Activated gamma-delta T cell (primary cell): ENCODE data around the gene TBC1D5.
"Not testable (repeated sequence)": the region's sequence is repeated elsewhere in the genome, so short reads cannot be mapped to it uniquely, and the experiment has no call there.

ENCODE experiments used
- DNase-seq: peaks from one replicate; lab custom pipeline; 2025; lab: John Stamatoyannopoulos, UW

TBC1D5 gene

GRCh38 chr3:17707813-17708543, 34.5 kb downstream of the TBC1D5 start:
- no peak for DNase-seq

GRCh38 chr3:17705991-17706390, 36.4 kb downstream of the TBC1D5 start:
- DNase-seq = not testable (repeated sequence)

DNA sequence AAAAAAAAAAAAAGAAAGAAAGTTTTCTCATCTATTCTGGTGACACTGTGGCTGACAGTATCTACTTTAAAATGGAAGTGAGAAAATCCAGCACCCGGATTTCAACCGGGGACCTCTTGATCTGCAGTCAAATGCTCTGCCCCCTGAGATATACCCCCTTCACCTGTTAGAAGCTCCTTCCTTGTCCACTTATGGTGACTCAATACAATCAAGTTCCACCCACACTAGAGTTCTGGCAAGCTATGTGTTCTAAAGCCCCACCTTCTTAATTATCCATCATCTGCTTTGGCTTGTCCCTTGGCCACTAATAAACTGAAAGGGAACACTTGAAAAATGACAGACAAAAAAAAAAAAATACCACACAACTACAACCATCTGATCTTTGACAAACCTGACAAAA, 42.6 kb downstream of the TBC1D5 start:
- DNase-seq = not testable (repeated sequence)

DNA sequence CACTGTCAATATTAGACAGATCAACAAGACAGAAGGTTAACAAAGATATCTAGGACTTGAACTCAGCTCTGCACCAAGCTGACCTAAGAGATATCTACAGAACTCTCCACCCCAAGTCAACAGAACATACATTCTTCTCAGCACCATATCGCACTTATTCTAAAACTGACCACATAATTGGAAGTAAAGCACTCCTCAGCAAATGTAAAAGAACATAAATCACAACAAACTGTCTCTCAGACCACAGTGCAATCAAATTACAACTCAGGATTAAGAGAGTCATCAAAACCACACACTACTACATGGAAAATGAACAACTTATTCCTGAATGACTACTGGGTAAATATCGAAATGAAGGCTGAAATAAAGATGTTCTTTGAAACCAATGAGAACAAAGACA, 46.8 kb downstream of the TBC1D5 start:
- DNase-seq = not testable (repeated sequence)

DNA sequence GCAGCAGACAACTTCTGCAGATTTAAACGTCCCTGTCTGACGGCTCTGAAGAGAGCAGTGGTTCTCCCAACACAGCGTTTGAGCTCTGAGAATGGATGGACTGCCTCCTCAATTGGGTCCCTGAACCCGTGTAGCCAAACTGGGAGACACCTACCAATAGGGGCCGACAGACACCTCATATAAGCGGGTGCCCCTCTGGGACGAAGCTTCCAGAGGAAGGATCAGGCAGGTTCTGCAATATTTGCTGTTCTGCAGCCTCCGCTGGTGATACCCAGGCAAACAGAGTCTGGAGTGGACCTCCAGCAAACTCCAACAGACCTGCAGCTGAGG, 48.8 kb downstream of the TBC1D5 start:
- DNase-seq = not testable (repeated sequence)

- DNase-seq = not testable (repeated sequence)
Measured at GRCh38 chr3:17692846-17693669, 49.4 kb downstream of the TBC1D5 start.

- no peak for DNase-seq
Measured at GRCh38 chr3:17687566-17687965, 54.9 kb downstream of the TBC1D5 start.

- DNase-seq = no peak
Measured at GRCh38 chr3:17686613-17687012, 55.8 kb downstream of the TBC1D5 start.

- no peak for DNase-seq
Measured at GRCh38 chr3:17683542-17684207, 58.8 kb downstream of the TBC1D5 start.

- no peak for DNase-seq
Measured at GRCh38 chr3:17680530-17680929, 61.9 kb downstream of the TBC1D5 start.

GRCh38 chr3:17678116-17678741, 64.2 kb downstream of the TBC1D5 start:
- no peak for DNase-seq

- DNase-seq = no peak
Measured at GRCh38 chr3:17674082-17674686, 68.2 kb downstream of the TBC1D5 start.

DNA sequence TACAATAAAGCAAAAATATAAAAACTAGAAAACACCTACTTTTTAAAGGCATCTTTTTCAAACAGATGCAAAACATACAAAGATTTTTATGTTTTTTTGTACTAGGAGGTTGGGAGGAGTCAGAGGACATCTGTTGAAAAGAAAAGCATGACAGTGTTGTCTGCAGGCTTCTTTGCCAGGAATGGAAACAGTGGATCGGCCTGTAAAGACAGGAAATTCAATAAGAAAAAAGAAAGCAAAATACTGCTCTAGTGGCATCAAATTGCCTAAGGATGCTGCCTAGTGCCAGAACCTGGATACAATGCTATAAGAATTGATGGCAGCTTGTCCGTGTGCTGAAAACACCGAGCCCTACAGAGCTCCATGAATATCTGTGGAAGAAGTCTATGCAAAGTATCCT, 69.9 kb downstream of the TBC1D5 start:
- no peak for DNase-seq

DNA sequence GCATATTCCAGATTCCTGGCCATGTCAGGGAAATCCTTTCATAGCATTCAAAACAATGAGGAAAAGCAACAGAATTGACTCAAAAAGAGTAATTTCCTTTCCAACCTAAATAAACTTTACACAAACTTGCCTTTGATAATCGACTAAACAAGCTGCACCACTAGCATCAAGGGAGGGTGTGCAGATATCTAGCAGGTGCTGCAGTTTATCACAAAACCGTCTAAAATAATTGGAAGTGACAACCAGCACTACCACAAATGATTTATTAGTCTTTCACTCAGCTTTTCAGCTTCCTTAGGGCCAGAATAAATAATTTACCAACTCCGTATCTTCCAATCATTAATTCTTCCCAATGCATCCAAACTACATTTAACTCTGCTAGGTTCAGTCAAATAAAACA, 71.7 kb downstream of the TBC1D5 start:
- no peak for DNase-seq

DNA sequence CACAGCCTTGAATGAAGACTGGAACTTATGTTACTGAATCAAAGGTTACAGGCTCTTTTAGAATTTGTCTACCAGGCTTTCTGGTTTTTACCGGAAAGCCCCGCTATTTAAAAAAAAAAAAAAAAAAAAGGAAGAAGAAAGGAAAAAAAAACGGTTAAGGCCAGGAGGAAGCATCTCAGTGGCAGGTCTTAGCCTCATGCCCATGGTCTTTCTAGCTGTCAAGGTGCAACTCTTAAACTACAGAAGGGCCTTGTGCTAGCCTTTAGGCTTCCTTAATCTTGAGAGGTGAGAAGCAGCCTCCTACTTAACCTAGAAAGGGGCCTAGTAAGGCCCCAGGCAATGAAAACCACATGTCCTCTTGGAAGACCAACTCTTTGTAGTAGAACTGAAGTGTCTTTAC, 77.5 kb downstream of the TBC1D5 start:
- DNase-seq = no peak

DNA sequence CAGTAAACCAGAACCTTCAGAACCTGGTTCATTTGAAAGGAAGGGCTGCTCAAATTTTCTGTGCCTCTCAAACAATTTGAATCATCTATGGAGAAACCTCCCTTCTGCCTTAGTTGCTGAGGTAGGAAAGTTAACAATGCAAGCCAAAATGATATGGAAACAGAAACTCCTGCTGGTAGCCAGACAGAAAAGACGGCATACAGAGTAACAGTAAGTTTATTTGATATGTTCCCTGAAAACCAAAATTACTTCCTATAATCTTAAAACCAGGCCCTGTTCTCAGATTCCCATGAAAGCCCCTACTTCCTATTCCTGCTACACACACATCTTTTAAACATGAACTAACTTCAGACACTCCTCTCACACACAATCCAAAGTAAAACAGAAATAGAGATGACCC, 86.2 kb downstream of the TBC1D5 start:
- DNase-seq = no peak

GRCh38 chr3:17655743-17656142, 86.7 kb downstream of the TBC1D5 start:
- no peak for DNase-seq

DNA sequence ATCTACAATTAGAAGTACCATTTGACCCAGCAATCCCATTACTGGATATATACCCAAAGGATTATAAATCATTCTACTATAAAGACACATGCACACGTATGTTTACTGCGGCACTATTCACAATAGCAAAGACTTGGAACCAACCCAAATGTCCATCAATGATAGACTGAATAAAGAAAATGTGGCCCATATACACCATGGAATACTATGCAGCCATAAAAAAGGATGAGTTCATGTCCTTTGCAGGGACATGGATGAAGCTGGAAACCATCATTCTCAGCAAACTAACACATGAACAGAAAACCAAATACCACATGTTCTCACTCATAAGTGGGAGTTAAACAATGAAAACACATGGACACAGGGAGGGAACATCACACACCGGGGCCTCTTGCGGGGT, 92.7 kb downstream of the TBC1D5 start:
- not testable (repeated sequence) for DNase-seq

- DNase-seq = not testable (repeated sequence)
Measured at GRCh38 chr3:17648630-17649355, 93.6 kb downstream of the TBC1D5 start.

DNA sequence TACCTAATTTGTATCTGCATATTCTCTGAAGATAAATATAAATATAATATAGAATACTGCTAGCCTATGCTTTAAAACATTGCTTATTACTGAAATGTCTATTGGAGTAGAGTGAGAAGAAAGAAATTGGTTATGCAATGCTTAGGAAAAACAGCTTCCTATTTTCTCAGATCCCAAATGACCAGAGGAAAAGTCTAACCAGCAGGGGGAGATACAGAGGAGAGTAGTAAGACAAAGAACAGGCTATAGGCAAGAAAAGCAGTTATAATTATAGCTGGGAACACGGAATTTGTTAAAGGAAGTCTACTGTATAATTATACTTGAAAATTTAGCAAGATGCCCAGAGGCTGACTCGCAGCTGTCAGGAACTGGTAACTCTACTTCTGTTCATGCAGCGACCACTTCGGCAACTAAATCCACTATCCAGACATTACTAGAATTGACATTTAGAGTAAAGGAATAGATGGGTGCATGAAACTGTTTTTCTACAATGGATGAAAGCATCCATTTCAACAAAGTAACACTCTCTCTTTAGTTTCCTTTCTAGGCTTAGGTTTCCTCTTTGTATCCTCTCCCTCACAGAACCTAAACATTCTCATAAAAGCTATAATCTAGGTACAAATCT, 97.2 kb downstream of the TBC1D5 start:
- no peak for DNase-seq

- DNase-seq = no peak
Measured at GRCh38 chr3:17643691-17644090, 98.7 kb downstream of the TBC1D5 start.
